Measurements from ENCODE around the gene METTL16.

- TF ChIP-seq CTCF (IDR thresholded peaks at IDR 0.05 in 8 of 11, conservative IDR thresholded peaks at IDR 0.05 in 3 of 11) (no peak), POLR2A (IDR thresholded peaks at IDR 0.05) (no peak)
Observed at GRCh38 chr17:2385240-2386210, 126.2 kb downstream of the METTL16 start.
